Uterus (tissue), 4 donors: ENCODE results near the gene CTDP1. TPM values are rescaled to one million over a fixed set of nuclear protein-coding genes. Genes with fewer than 3 reads are reported as not detected.

Experiments
- DNase-seq, 2 donors: peaks; one replicate each; pipeline ENCODE4 v3.0.0-alpha.2; 2019 to 2020
- H3K27ac ChIP-seq, 2 donors: fragments of 200-600 bp; sonication (generic); 1 replicate in 1 of 2; 2 replicates in 1 of 2; pipeline ENCODE4 v1.5.1; 2016 to 2018
- H3K27me3 ChIP-seq, 2 donors: fragments of 200-600 bp; sonication (generic); one replicate each; pipeline ENCODE4 v1.5.1; 2018 to 2019; ENCODE audit warnings: control low read depth in 1 of 2
- H3K36me3 ChIP-seq, 2 donors: fragments of 200-600 bp; sonication (generic); one replicate each; pipeline ENCODE4 v1.5.1; 2019; ENCODE audit warnings: control low read depth in 1 of 2
- H3K4me1 ChIP-seq, 2 donors: fragments of 200-600 bp; sonication (generic); one replicate each; pipeline ENCODE4 v1.5.1; 2018 to 2019; ENCODE audit warnings: control low read depth in 1 of 2
- H3K4me3 ChIP-seq, 2 donors: fragments of 200-600 bp; sonication (generic); 1 replicate in 1 of 2; 2 replicates in 1 of 2; pipeline ENCODE4 v1.5.1; 2018 to 2019; ENCODE audit warnings: mild to moderate bottlenecking in 1 of 2
- H3K9me3 ChIP-seq, 2 donors: fragments of 200-600 bp; sonication (generic); one replicate each; pipeline ENCODE4 v1.5.1; 2019; ENCODE audit warnings: control low read depth in 1 of 2
- CTCF ChIP-seq, 4 experiments: fragments of 200-600 bp in 2 of 4; fragments of 450-650 bp in 2 of 4; sonication (generic) in 2 of 4; IDR thresholded peaks; one replicate each; pipeline ENCODE4 v1.5.1; 2016 to 2019; ENCODE audit warnings: antibody characterized with exemption in 4 of 4, mild to moderate bottlenecking in 2 of 4, moderate library complexity in 1 of 4
- POLR2A ChIP-seq, 2 donors: fragments of 450-650 bp; IDR thresholded peaks; one replicate each; pipeline ENCODE4 v1.6.1; 2016; ENCODE audit warnings: antibody characterized with exemption in 2 of 2, mild to moderate bottlenecking in 1 of 2, moderate library complexity in 1 of 2
- intact Hi-C: fragments of 100-400 bp; cut with DNase I; formaldehyde crosslinking; loops from one replicate; pipeline ENCODE4 v1.15.1; 2023; ENCODE audit warnings: low total_unique reads
- total RNA-seq, 4 donors: library from RNA; depleted of rRNA in 3 of 4; stranded (reverse); fragments of >200 nt in 3 of 4; gene quantifications; one replicate each; pipeline versions ENCODE4 v1.1.0 to v1.2.4, GENCODE V29; 2014 to 2023
- donor health status: DM: yes; HTN: yes; CAD: no.

The CTDP1 gene
- total RNA-seq, 4 donors from 2014 or later = 6.2 to 22.5 (median 20.4) TPM

- no peak overlapping the region for H3K27ac ChIP-seq
- intact Hi-C loops = no loop called here
- peaks cover 0 to 6% of the 10 kb centered on the region in 2 donors for H3K4me1 ChIP-seq
- no peaks in the 10 kb centered on the region for H3K9me3 ChIP-seq
- no peak for DNase-seq
- no peak overlapping the region for H3K4me3 ChIP-seq
- TF ChIP-seq CTCF (IDR thresholded peaks at IDR 0.05) (no peak), POLR2A (IDR thresholded peaks at IDR 0.05) (no peak)
- no peaks in the 10 kb centered on the region for H3K36me3 ChIP-seq
- peaks cover 5 to 25% of the 10 kb centered on the region in 2 donors for H3K27me3 ChIP-seq
Measured at GRCh38 chr18:79789091-79789891, 109.7 kb downstream of the CTDP1 start.

- TF ChIP-seq CTCF (IDR thresholded peaks at IDR 0.05) = no peak
- no peak for TF ChIP-seq POLR2A (IDR thresholded peaks at IDR 0.05)
- no peaks in the 10 kb centered on the region for H3K9me3 ChIP-seq
- no peak for DNase-seq
- no peak overlapping the region for H3K4me3 ChIP-seq
- intact Hi-C loops = no loop called here
- H3K27ac ChIP-seq = no peak overlapping the region
- H3K4me1 ChIP-seq = peaks cover 0 to 6% of the 10 kb centered on the region in 2 donors
- no peaks in the 10 kb centered on the region for H3K36me3 ChIP-seq
- peaks cover 5 to 20% of the 10 kb centered on the region in 2 donors for H3K27me3 ChIP-seq
Measured at GRCh38 chr18:79789901-79790890, 110.6 kb downstream of the CTDP1 start.

GRCh38 chr18:79790996-79791972, 111.7 kb downstream of the CTDP1 start:
- intact Hi-C loops = no loop called here
- no peak overlapping the region for H3K4me3 ChIP-seq
- H3K27me3 ChIP-seq = peaks cover 5 to 19% of the 10 kb centered on the region in 2 donors
- peaks cover 0 to 6% of the 10 kb centered on the region in 2 donors for H3K4me1 ChIP-seq
- no peak for DNase-seq
- no peaks in the 10 kb centered on the region for H3K36me3 ChIP-seq
- H3K27ac ChIP-seq = no peak overlapping the region
- H3K9me3 ChIP-seq = no peaks in the 10 kb centered on the region
- TF ChIP-seq POLR2A (IDR thresholded peaks at IDR 0.05) = no peak
- TF ChIP-seq CTCF (IDR thresholded peaks at IDR 0.05) = no peak

DNA sequence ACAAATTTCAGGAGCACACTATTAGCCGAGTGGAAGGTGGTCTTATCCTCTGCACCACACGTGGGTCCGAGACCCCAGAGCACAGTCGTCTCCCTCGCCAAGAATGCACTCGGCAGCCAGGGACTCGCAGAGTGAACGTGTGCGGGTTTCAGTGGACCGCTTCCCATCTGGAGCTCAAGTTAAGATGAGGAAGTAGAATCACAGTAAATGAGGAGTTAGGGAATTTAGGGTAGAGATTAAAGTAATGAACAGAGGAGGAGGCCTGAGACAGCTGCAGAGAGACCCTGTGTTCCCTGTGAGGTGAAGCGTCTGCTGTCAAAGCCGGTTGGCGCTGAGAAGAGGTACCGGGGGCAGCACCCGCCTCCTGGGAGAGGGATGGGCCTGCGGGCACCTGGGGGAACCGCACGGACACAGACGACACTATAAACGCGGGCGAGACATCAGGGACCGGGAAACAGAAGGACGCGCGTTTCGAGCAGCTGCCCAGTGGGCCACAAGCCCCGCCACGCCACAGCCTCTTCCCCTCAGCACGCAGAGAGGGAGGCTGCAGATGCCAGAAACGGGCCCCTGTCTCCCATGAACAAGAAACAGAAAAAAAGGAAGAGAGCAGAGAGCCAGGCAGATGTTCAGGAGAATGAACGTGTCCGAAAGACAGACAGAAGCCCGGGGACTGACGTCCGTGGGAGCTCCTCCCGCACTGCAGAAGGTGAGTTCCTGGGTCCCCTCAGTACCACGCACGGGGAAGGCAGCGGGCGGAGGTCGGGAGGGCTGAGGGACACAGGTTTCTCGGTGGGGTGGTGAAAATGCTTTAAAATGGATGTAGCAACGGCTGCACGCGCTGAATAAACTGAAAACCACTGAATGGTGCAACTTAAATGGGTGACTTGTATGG, 112.7 kb downstream of the CTDP1 start:
- Histone ChIP-seq H3K27me3 (peaks cover 5 to 15% of the 10 kb centered on the region in 2 donors), H3K27ac (no peak overlapping the region), H3K4me1 (peaks cover 0 to 6% of the 10 kb centered on the region in 2 donors), H3K9me3 (no peaks in the 10 kb centered on the region), H3K4me3 (no peak overlapping the region), H3K36me3 (no peaks in the 10 kb centered on the region)
- intact Hi-C loops = no loop called here
- TF ChIP-seq CTCF (IDR thresholded peaks at IDR 0.05) = no peak
- TF ChIP-seq POLR2A (IDR thresholded peaks at IDR 0.05) = no peak
- DNase-seq = no peak
